OCI-LY1 (cell line): ENCODE measurements around the gene PSME3.
"Not testable (repeated sequence)": the region's sequence is repeated elsewhere in the genome, so short reads cannot be mapped to it uniquely, and the experiment has no call there.

ENCODE experiments used
- H2AFZ ChIP-seq: fragments of 200-600 bp; sonication (generic), shearing (Covaris generic); 2 replicates; pipeline ENCODE4 v1.6.0; 2014; ENCODE audit warnings: antibody characterized with exemption, mild to moderate bottlenecking, low read length
- H3F3A ChIP-seq: fragments of 200-600 bp; sonication (generic), shearing (Covaris generic); 2 replicates; pipeline ENCODE4 v1.6.0; 2014; ENCODE audit warnings: mild to moderate bottlenecking, antibody characterized with exemption, low read length, moderate library complexity; ENCODE audit not compliant: insufficient read depth
- H3K27ac ChIP-seq: fragments of 200-600 bp; sonication (generic); 2 replicates; pipeline ENCODE4 v1.5.1; 2014; ENCODE audit warnings: low read length, mixed run types, mild to moderate bottlenecking, low read depth; ENCODE audit not compliant: poor library complexity, severe bottlenecking
- H3K27me3 ChIP-seq: fragments of 200-600 bp; sonication (generic); 2 replicates; pipeline ENCODE4 v1.6.0; 2014; ENCODE audit warnings: antibody characterized with exemption, mild to moderate bottlenecking, low read length, moderate library complexity; ENCODE audit not compliant: insufficient read depth
- H3K36me3 ChIP-seq: fragments of 200-600 bp; sonication (generic); 2 replicates; pipeline ENCODE4 v1.6.1; 2014; ENCODE audit warnings: mild to moderate bottlenecking, antibody characterized with exemption, low read length, moderate library complexity, mixed read lengths; ENCODE audit not compliant: insufficient read depth
- H3K4me1 ChIP-seq: fragments of 200-600 bp; sonication (generic); 2 replicates; pipeline ENCODE4 v1.5.1; 2014; ENCODE audit warnings: mild to moderate bottlenecking, low read length, moderate library complexity; ENCODE audit not compliant: insufficient read depth, severe bottlenecking
- H3K4me2 ChIP-seq: fragments of 200-600 bp; sonication (generic), shearing (Covaris generic); 2 replicates; pipeline ENCODE4 v1.6.1; 2014; ENCODE audit warnings: low read length
- H3K4me3 ChIP-seq: fragments of 200-600 bp; sonication (generic); 2 replicates; pipeline ENCODE4 v1.5.1; 2014; ENCODE audit warnings: low read length, low read depth, mild to moderate bottlenecking, mixed read lengths; ENCODE audit not compliant: poor library complexity, severe bottlenecking
- H3K79me2 ChIP-seq: fragments of 200-600 bp; shearing (Covaris generic); 2 replicates; pipeline ENCODE4 v1.6.1; 2016; ENCODE audit warnings: mixed run types, low read length, mixed read lengths; ENCODE audit not compliant: insufficient read depth
- H3K9ac ChIP-seq: fragments of 200-600 bp; sonication (generic), shearing (Covaris generic); 2 replicates; pipeline ENCODE4 v1.6.1; 2014; ENCODE audit warnings: mild to moderate bottlenecking, low read length, mixed read lengths
- H3K9me2 ChIP-seq: fragments of 200-600 bp; sonication (generic), shearing (Covaris generic); 2 replicates; pipeline ENCODE4 v1.6.1; 2014; ENCODE audit warnings: low read depth, mild to moderate bottlenecking, low read length, mixed read lengths
- H3K9me3 ChIP-seq: fragments of 200-600 bp; shearing (Covaris generic); 2 replicates; pipeline ENCODE4 v1.6.1; 2014; ENCODE audit warnings: low read length, mixed read lengths
- H4K20me1 ChIP-seq: fragments of 200-600 bp; sonication (generic), shearing (Covaris generic); 2 replicates; pipeline ENCODE4 v1.6.0; 2016; ENCODE audit warnings: mild to moderate bottlenecking, low read length; ENCODE audit not compliant: insufficient read depth
- CTCF ChIP-seq: fragments of 200-600 bp; sonication (generic), shearing (Covaris generic); IDR thresholded peaks from 2 replicates; pipeline ENCODE4 v1.5.1; 2017; ENCODE audit warnings: mild to moderate bottlenecking, antibody characterized with exemption, low read length, moderate library complexity, mixed read lengths
- EZH2 ChIP-seq: fragments of 200-600 bp; sonication (generic), shearing (Covaris generic); IDR thresholded peaks from 2 replicates; pipeline ENCODE4 v1.8.0; 2017; ENCODE audit warnings: borderline replicate concordance, mixed run types, mild to moderate bottlenecking, antibody characterized with exemption, low read length, moderate library complexity, mixed read lengths

PSME3 gene

GRCh38 chr17:42883802-42884558, 50.8 kb downstream of the PSME3 start:
- H3F3A ChIP-seq, result no peaks in the 10 kb centered on the region
- no peak overlapping the region for H3K4me2 ChIP-seq
- H3K9ac ChIP-seq, result no peak overlapping the region
- no peaks in the 10 kb centered on the region for H3K9me2 ChIP-seq
- peaks cover 4% of the 10 kb centered on the region; the same call in 1 of the 2 replicates for H3K27me3 ChIP-seq
- TF ChIP-seq CTCF (no peak), EZH2 (no peak)
- H3K79me2 ChIP-seq, result no peaks in the 10 kb centered on the region
- no peaks in the 10 kb centered on the region for H4K20me1 ChIP-seq
- H3K4me3 ChIP-seq, result no peak overlapping the region
- no peak overlapping the region for H3K27ac ChIP-seq
- H3K4me1 ChIP-seq, result no peaks in the 10 kb centered on the region
- no peaks in the 10 kb centered on the region for H3K36me3 ChIP-seq
- no peak overlapping the region for H2AFZ ChIP-seq
- H3K9me3 ChIP-seq, result no peaks in the 10 kb centered on the region

GRCh38 chr17:42885806-42886205, 52.6 kb downstream of the PSME3 start:
- not testable (repeated sequence) for H4K20me1 ChIP-seq, H3K9me2 ChIP-seq, H2AFZ ChIP-seq, H3K9ac ChIP-seq, H3K27me3 ChIP-seq, H3K27ac ChIP-seq, H3K4me1 ChIP-seq, H3K9me3 ChIP-seq, H3K36me3 ChIP-seq, H3K4me2 ChIP-seq, H3K79me2 ChIP-seq, H3K4me3 ChIP-seq, H3F3A ChIP-seq

- no peaks in the 10 kb centered on the region for H3F3A ChIP-seq
- no peaks in the 10 kb centered on the region for H4K20me1 ChIP-seq
- H3K4me3 ChIP-seq, result no peak overlapping the region
- H2AFZ ChIP-seq, result no peak overlapping the region
- no peaks in the 10 kb centered on the region for H3K36me3 ChIP-seq
- H3K9ac ChIP-seq, result no peak overlapping the region
- no peak overlapping the region for H3K4me2 ChIP-seq
- H3K9me2 ChIP-seq, result no peaks in the 10 kb centered on the region
- TF ChIP-seq EZH2 (no peak), CTCF (no peak)
- no peak overlapping the region for H3K27ac ChIP-seq
- H3K79me2 ChIP-seq, result no peaks in the 10 kb centered on the region
- H3K4me1 ChIP-seq, result no peaks in the 10 kb centered on the region
- peaks cover 7% of the 10 kb centered on the region; the same call in 1 of the 2 replicates for H3K27me3 ChIP-seq
- H3K9me3 ChIP-seq, result no peaks in the 10 kb centered on the region
Measured at GRCh38 chr17:42886283-42887176, 53.3 kb downstream of the PSME3 start.
